NCI-H1694 (cell line): Measurements from ENCODE around the gene ABCA8.
"Not testable (repeated sequence)": the region's sequence is repeated elsewhere in the genome, so short reads cannot be mapped to it uniquely, and the experiment has no call there.

Experiments used
- DNase-seq: peaks from one replicate; lab custom pipeline; 2025; lab: John Stamatoyannopoulos, UW

ABCA8 gene

GRCh38 chr17:68955181-68955841 is at the start of gene ABCA8:
Gene ABCA8 (minus strand): TSS chr17:68955392. CDS start chr17:68942034, 13,358 bp downstream.
- no peak for DNase-seq

DNA sequence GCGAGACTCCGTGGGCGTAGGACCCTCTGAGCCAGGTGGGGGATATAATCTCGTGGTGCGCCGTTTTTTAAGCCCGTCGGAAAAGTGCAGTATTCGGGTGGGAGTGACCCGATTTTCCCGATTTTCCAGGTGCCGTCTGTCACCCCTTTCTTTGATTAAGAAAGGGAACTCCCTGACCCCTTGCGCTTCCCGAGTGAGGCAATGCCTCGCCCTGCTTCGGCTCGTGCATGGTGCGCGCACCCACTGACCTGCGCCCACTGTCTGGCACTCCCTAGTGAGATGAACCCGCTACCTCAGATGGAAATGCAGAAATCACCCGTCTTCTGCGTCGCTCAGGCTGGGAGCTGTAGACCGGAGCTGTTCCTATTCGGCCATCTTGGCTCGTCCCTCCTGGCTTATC is 49.6 kb upstream of the ABCA8 start:
- not testable (repeated sequence) for DNase-seq

DNA sequence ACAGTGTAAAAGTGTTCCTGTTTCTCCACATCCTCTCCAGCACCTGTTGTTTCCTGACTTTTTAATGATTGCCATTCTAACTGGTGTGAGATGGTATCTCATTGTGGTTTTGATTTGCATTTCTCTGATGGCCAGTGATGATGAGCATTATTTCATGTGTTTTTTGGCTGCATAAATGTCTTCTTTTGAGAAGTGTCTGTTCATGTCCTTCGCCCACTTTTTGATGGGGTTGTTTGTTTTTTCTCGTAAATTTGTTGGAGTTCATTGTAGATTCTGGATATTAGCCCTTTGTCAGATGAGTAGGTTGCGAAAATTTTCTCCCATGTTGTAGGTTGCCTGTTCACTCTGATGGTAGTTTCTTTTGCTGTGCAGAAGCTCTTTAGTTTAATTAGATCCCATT is 44.6 kb upstream of the ABCA8 start:
- not testable (repeated sequence) for DNase-seq

DNA sequence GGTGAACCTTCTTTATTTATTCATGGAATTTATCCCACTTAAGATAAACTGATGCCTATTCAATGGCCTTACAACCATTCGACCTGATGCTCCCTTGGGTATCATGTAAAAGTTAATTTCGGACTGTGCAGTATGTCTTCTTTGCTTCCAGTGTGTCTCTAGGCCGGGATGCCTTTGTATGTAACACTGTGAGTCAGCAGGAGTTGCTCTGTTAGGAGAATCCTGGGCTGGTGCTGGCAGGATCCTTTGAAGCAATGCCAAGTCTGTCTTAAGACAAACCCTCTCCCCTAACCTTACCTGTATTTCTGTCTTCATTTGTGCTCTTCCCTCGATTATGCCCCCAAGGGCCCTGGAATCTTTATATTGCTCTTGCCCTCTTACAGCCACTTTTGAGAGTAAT is 37.9 kb upstream of the ABCA8 start:
- no peak for DNase-seq

- no peak for DNase-seq
These were observed 32.8 kb upstream of the ABCA8 start for GRCh38 chr17:68987966-68988365.

- no peak for DNase-seq
These were observed 26.1 kb upstream of the ABCA8 start for GRCh38 chr17:68981288-68981687.

DNA sequence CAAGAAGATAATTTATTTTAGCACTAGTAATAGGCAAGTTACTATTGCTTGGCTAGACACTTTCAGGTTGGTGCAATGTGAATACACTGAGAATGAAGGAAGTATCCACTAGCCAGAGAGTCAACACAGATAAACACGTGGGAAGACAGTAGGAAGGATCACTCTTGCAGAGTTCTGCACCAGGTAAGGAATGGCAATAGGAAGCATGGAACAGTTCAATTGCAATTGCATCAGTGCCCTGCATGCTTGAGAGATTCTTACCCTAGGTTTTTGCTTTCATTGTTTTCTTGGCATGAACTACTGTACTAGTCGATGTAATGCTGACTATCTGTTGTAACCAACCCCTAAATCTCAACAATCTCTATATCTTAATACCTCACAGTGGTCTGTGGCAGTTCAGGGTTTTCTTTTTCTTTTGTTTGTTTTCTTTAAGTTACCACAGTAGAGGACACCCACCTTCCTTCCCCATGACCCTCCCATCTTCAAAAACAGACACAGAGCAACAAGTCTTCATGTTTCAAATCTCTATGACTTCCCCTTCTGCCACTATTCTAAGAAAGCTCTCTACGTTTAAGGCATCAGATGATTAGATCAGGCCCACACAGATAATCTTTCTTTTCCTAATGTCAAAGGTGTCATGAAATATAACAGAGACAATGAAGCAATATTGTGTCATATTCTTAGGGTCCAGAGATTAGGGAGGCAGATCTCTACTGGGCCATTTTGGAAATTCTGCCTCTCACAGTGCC is 18.1 kb upstream of the ABCA8 start:
- no peak for DNase-seq

DNA sequence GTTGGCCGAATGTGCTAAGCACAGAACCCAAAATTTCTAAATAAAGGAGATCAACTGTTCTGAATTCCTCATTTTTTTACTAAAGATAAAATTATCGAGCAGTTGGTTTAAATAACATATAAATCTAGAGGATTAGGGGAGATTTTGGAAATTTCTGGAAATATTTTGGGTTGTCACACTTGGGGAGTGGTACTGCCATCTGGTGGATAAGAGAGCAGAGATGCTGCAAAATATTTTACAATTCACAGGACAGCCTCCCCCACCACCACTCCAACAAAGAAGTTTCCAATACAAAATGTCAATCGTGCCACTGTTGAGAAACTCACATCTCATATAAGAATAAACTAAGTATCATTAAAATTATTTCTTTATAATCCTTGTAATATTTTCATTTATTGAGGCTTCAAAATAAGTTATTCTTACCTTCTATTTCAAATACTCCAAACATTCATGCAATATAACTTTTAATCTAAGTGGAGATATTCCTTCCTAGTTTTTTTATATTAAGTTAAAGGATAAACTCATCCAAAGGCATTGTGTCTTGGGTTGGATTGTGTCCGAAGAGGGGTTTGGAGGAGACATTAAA is 17.0 kb upstream of the ABCA8 start:
- DNase-seq: peak; percentile 28

- no peak for DNase-seq
These were observed 13.9 kb upstream of the ABCA8 start for GRCh38 chr17:68969101-68969500.

- no peak for DNase-seq
These were observed 8.8 kb upstream of the ABCA8 start for GRCh38 chr17:68963958-68964357.

DNA sequence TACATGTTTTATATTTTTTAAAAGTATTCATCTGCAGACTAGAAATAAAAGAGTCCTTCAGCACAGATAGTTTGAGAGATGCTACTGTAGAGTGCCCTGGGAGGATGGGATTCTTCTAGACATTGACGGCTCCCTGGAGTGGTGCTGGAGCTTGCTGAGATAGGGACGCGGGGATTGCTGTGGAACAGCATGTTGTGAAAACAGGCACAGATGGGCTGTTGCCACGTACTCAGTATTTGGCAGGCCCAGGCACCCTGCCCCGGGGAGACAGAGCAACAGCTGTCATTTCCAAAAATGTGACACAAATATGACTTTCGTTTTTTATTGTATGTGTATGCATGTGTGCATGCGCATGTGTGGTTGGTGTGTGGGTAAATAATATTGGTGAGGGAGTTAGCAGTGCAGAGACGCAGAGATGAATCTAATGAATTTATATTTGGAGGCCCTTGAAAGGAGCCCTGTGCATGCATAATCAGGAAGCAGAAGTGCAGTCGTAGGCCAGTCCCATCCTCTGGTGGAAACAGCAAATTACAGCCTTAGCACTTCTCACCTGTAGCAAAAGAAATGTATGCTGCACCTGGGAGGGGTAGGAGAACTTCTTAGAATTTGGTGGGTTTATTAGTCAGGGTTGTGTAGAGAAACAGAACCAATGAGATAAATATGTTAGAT is 6.2 kb upstream of the ABCA8 start:
- DNase-seq: peak; percentile 97

- not testable (repeated sequence) for DNase-seq
These were observed 3.9 kb upstream of the ABCA8 start for GRCh38 chr17:68959117-68959516.

GRCh38 chr17:68957944-68958343 is 2.8 kb upstream of the ABCA8 start:
- DNase-seq: no peak

DNA sequence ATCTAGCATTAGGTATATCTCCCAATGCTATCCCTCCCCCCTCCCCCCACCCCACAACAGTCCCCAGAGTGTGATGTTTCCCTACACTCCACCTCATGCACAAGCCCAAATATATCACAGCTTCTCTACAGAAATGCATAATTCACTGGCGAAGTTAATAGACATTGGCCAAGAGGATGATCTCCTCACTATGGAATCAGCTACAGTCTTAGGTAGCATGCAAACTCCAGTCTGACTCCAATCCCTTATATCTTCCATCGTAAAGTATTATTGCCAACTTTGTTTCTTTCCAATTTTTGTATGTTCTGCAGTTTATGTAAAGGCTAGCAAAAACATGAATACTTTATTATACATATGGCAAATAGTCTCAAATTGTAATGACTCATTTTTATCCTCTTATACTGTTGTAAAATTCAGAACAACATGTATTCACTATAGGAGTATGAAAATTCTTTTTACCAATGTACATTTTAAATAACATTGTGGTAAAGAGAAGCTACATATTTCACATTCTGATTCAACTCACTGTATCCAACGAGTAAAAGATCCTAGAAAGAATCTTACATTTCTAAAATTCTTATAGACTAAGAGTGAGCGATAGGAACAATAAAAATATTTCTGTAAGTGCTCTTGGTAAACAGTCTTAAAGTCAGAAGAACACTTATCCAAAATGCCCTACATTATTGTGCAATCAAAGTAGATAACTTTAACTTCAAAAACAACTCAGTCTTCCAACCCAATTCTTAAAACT is 871 bp downstream of the ABCA8 start:
- DNase-seq: no peak

- no peak for DNase-seq
These were observed 1.7 kb downstream of the ABCA8 start for GRCh38 chr17:68953340-68953997.

DNA sequence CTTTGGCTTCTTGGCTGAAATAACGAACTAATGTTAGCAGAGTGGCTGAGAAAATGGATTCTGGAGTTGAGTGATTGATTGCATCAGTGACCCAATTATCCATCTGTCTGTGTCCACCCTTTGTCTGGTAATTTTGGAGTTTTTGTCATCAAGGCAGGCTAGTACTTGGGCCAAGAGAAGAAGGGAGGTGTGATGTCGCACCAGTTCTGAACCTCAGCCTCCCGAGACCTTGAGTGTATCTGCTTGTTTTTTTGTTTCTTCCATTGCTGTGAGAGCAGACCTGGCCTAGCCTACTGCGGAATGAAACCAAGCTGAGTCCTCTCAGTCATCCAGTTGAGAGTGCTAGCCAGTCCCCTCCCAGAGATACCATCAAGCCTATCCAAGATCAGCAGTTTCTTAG is 4.5 kb downstream of the ABCA8 start:
- no peak for DNase-seq

- not testable (repeated sequence) for DNase-seq
These were observed 7.3 kb downstream of the ABCA8 start for GRCh38 chr17:68947868-68948267.

DNA sequence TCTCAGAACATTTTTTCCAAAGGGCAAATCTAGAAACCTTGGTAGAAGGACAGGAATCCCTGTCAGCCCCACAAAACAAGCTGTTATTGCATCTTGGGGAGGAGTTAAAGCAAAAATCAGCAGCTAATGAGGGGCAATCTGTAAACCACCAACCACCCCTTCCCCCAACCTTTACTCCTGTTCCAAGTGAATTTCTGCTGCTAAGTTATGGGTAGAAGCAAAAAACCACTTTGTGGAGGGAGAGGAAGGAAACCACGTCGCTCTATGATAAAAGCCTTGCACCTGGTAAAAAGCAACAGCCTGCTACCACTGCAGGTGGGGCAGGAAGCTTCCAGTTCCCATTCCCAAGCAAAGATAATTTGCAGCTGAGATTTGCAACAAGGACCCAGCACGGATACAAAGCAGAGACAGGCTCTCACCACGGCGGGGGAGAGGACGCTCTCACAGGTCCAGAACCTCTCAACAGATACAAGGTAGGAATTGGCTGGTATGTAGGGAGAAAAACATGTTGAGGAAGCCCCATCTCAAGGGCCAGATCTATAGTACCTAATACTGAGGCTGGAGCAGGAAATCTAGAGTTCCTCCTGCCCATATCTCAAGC is 10.7 kb downstream of the ABCA8 start:
- DNase-seq: no peak

DNA sequence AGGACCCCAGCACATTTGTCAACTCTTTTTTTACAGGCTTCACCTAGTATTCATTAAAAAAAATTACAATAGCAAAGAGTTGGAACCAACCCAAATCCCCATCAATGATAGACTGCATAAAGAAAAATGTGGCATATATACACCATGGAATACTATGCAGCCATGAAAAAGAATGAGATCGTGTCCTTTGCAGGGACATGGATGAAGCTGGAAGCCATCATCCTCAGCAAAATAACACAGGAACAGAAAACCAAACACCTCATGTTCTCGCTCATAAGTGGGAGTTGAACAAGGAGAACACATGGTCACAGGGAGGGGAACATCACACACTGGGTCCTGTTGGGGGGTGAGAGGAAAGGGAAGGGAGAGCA is 11.4 kb downstream of the ABCA8 start:
- DNase-seq: not testable (repeated sequence)

- DNase-seq: no peak
These were observed 11.9 kb downstream of the ABCA8 start for GRCh38 chr17:68943123-68943811.
